ENCODE measurements around the gene TPCN1. TPM values are rescaled to one million over a fixed set of nuclear protein-coding genes. Genes with fewer than 3 reads are reported as not detected.

The TPCN1 gene
- total RNA-seq, 3 donors from 2014 or later: 17.5 to 23.7 (median 20.8) TPM

GRCh38 chr12:113296557-113297213, 75.4 kb downstream of the TPCN1 start:
- no peaks in the 10 kb centered on the region for H3K27me3 Mint-ChIP-seq (ENCODE audit: low read depth)
- no peak overlapping the region for H3K4me3 Mint-ChIP-seq
- ATAC-seq: no peak
- H3K4me1 Mint-ChIP-seq (ENCODE audit: low read depth): no peaks in the 10 kb centered on the region
- peaks cover 11% of the 10 kb centered on the region for H3K36me3 Mint-ChIP-seq (ENCODE audit: insufficient read depth)
- no peaks in the 10 kb centered on the region for H3K9me3 Mint-ChIP-seq
- no peak for DNase-seq

DNA sequence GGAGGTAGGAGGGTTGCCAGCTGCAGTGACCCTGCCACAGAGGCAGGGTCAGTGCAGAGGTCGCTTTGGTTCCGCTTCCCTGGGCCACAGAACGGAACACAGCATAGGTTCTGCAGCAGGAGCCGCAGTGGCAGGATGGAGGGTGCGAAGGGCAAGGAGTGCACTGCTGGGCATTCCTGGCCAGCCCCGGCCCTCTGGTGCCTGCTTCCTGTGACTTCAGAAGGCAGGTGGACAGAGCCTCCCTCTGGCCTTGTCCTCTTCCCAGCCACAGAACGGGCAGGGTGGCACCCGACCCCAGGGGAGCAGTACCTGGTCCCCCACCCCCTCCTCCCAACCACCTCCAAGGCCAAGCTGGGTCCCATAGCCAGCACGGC, 75.9 kb downstream of the TPCN1 start:
- no peaks in the 10 kb centered on the region for H3K4me1 Mint-ChIP-seq (ENCODE audit: low read depth)
- ATAC-seq: no peak
- H3K36me3 Mint-ChIP-seq (ENCODE audit: insufficient read depth): peaks cover 15% of the 10 kb centered on the region
- no peaks in the 10 kb centered on the region for H3K27me3 Mint-ChIP-seq (ENCODE audit: low read depth)
- H3K4me3 Mint-ChIP-seq: no peak overlapping the region
- H3K9me3 Mint-ChIP-seq: no peaks in the 10 kb centered on the region
- DNase-seq: no peak

- Mint-ChIP-seq H3K4me3 (no peak overlapping the region), H3K4me1 (ENCODE audit: low read depth) (peaks cover 5% of the 10 kb centered on the region), H3K36me3 (ENCODE audit: insufficient read depth) (peaks cover 18% of the 10 kb centered on the region)
Observed at GRCh38 chr12:113297621-113298471, 76.6 kb downstream of the TPCN1 start.

GRCh38 chr12:113298472-113298817, 77.2 kb downstream of the TPCN1 start:
- DNase-seq (no peak), ATAC-seq (no peak)
- Mint-ChIP-seq H3K4me1 (ENCODE audit: low read depth) (peaks cover 11% of the 10 kb centered on the region), H3K36me3 (ENCODE audit: insufficient read depth) (peaks cover 17% of the 10 kb centered on the region), H3K9me3 (no peaks in the 10 kb centered on the region), H3K4me3 (no peak overlapping the region), H3K27me3 (ENCODE audit: low read depth) (no peaks in the 10 kb centered on the region)

More at GRCh38 chr12:113297621-113298471, 76.6 kb downstream of the TPCN1 start:
- H3K27me3 Mint-ChIP-seq (ENCODE audit: low read depth): no peaks in the 10 kb centered on the region
- ATAC-seq (no peak), DNase-seq (no peak)
- H3K9me3 Mint-ChIP-seq: no peaks in the 10 kb centered on the region

- Mint-ChIP-seq H3K9me3 (no peaks in the 10 kb centered on the region), H3K4me1 (ENCODE audit: low read depth) (peaks cover 13% of the 10 kb centered on the region), H3K36me3 (ENCODE audit: insufficient read depth) (peaks cover 17% of the 10 kb centered on the region), H3K4me3 (no peak overlapping the region), H3K27me3 (ENCODE audit: low read depth) (no peaks in the 10 kb centered on the region)
- DNase-seq: no peak
- no peak for ATAC-seq
Observed at GRCh38 chr12:113298861-113299545, 77.7 kb downstream of the TPCN1 start.

GRCh38 chr12:113299619-113300237, 78.5 kb downstream of the TPCN1 start:
- Mint-ChIP-seq H3K9me3 (no peaks in the 10 kb centered on the region), H3K27me3 (ENCODE audit: low read depth) (no peaks in the 10 kb centered on the region), H3K4me3 (no peak overlapping the region), H3K36me3 (ENCODE audit: insufficient read depth) (peaks cover 17% of the 10 kb centered on the region), H3K4me1 (ENCODE audit: low read depth) (peaks cover 13% of the 10 kb centered on the region)
- ATAC-seq (no peak), DNase-seq (no peak)

- peaks cover 13% of the 10 kb centered on the region for H3K4me1 Mint-ChIP-seq (ENCODE audit: low read depth)
- ATAC-seq (no peak), DNase-seq (no peak)
- no peaks in the 10 kb centered on the region for H3K27me3 Mint-ChIP-seq (ENCODE audit: low read depth)
- peaks cover 17% of the 10 kb centered on the region for H3K36me3 Mint-ChIP-seq (ENCODE audit: insufficient read depth)
- H3K4me3 Mint-ChIP-seq: no peak overlapping the region
- no peaks in the 10 kb centered on the region for H3K9me3 Mint-ChIP-seq
Observed at GRCh38 chr12:113301811-113302210, 80.5 kb downstream of the TPCN1 start.

DNA sequence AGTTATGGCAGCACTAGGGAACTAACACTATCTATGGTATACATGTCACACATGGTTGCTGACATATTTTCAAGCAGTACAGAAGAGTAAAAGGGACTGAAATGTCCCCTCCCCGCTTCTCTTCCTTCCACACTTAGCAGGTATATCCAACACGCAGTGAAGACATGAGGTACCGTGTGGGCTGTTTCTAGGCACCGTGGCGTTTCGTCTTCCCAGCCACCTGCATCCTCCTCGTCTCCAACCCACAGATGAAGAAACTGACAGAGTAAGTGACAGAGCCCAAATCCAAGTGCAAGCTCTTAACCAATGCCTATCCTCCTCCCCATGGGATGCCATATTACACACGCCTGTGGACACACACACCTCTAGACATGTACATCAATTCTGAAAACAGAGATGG, 81.2 kb downstream of the TPCN1 start:
- Mint-ChIP-seq H3K4me3 (no peak overlapping the region), H3K9me3 (no peaks in the 10 kb centered on the region), H3K27me3 (ENCODE audit: low read depth) (no peaks in the 10 kb centered on the region), H3K4me1 (ENCODE audit: low read depth) (peaks cover 13% of the 10 kb centered on the region), H3K36me3 (ENCODE audit: insufficient read depth) (peaks cover 22% of the 10 kb centered on the region)
- DNase-seq: no peak
- peak in 1 of 2 donors; percentile 7 for ATAC-seq

- H3K27me3 Mint-ChIP-seq (ENCODE audit: low read depth): no peaks in the 10 kb centered on the region
- H3K4me3 Mint-ChIP-seq: no peak overlapping the region
- ATAC-seq: peak in 1 of 2 donors; percentile 32
- no peaks in the 10 kb centered on the region for H3K9me3 Mint-ChIP-seq
- peaks cover 13% of the 10 kb centered on the region for H3K4me1 Mint-ChIP-seq (ENCODE audit: low read depth)
- no peak for DNase-seq
- peaks cover 26% of the 10 kb centered on the region for H3K36me3 Mint-ChIP-seq (ENCODE audit: insufficient read depth)
Observed at GRCh38 chr12:113302886-113303640, 81.8 kb downstream of the TPCN1 start.

- Mint-ChIP-seq H3K36me3 (ENCODE audit: insufficient read depth) (peaks cover 31% of the 10 kb centered on the region), H3K4me3 (no peak overlapping the region), H3K4me1 (ENCODE audit: low read depth) (peaks cover 13% of the 10 kb centered on the region), H3K9me3 (no peaks in the 10 kb centered on the region), H3K27me3 (ENCODE audit: low read depth) (no peaks in the 10 kb centered on the region)
- no peak for DNase-seq
- ATAC-seq: no peak
Observed at GRCh38 chr12:113305281-113305856, 84.1 kb downstream of the TPCN1 start.

- DNase-seq (no peak), ATAC-seq (no peak)
- Mint-ChIP-seq H3K27me3 (ENCODE audit: low read depth) (no peaks in the 10 kb centered on the region), H3K4me3 (no peak overlapping the region), H3K9me3 (no peaks in the 10 kb centered on the region), H3K4me1 (ENCODE audit: low read depth) (peaks cover 13% of the 10 kb centered on the region), H3K36me3 (ENCODE audit: insufficient read depth) (peaks cover 36% of the 10 kb centered on the region)
Observed at GRCh38 chr12:113306382-113306781, 85.1 kb downstream of the TPCN1 start.

DNA sequence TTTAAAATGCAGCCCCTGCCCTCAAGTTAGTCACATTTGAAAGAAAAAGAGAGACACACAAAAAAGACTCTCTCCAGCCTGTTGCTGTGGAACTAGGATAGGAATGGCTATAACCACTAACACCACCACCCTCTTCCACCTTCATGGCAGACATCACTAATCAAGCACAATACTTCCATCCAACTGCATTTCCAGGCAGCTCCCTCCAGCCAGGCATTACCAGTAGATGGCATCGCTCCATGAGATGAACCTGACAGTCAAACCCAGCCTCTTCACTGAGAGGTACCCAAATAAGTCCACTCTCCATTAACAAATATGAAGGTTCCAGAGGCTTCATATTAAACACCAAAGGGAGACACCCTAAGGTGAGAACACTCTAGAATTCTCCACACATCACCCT, 89.2 kb downstream of the TPCN1 start:
- Mint-ChIP-seq H3K4me1 (ENCODE audit: low read depth) (no peaks in the 10 kb centered on the region), H3K36me3 (ENCODE audit: insufficient read depth) (peaks cover 41% of the 10 kb centered on the region), H3K4me3 (no peak overlapping the region), H3K27me3 (ENCODE audit: low read depth) (no peaks in the 10 kb centered on the region), H3K9me3 (no peaks in the 10 kb centered on the region)
- no peak for ATAC-seq
- DNase-seq: no peak

DNA sequence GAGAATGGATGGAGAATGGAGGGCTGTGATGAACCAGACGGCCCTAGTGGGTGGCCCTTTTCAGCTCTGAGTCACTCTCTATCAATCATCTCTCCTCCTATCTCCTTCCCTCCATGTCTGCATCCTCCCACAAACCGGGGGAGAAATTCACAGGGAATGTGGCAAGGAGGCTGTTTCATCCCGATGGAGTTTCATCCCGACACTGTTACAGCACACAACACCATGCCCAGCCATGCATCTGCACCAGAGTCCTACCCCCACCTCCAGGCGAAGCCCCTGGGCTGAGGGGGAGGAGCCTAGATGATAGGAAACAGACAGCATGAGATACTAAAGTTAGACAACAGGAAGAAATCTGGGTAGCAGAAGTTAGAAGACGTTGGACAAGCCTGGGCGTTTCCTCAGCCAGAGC, 92.9 kb downstream of the TPCN1 start:
- ATAC-seq (no peak), DNase-seq (no peak)
- no peak overlapping the region for H3K4me3 Mint-ChIP-seq
- no peaks in the 10 kb centered on the region for H3K9me3 Mint-ChIP-seq
- H3K27me3 Mint-ChIP-seq (ENCODE audit: low read depth): no peaks in the 10 kb centered on the region
- no peaks in the 10 kb centered on the region for H3K4me1 Mint-ChIP-seq (ENCODE audit: low read depth)
- peaks cover 43% of the 10 kb centered on the region for H3K36me3 Mint-ChIP-seq (ENCODE audit: insufficient read depth)
